GM19468 (cell line): ENCODE measurements around the gene PRSS56.
"Not testable (repeated sequence)": the region's sequence is repeated elsewhere in the genome, so short reads cannot be mapped to it uniquely, and the experiment has no call there.

Experiments
- ATAC-seq: cut with Tn5 transposase; IDR thresholded peaks from one replicate; pipeline ENCODE4 v1.9.1; 2021; ENCODE audit warnings: mild to moderate bottlenecking, moderate library complexity, moderate number of reproducible peaks; ENCODE audit not compliant: unreplicated experiment; ENCODE audit errors: extremely low read depth

Gene PRSS56

DNA sequence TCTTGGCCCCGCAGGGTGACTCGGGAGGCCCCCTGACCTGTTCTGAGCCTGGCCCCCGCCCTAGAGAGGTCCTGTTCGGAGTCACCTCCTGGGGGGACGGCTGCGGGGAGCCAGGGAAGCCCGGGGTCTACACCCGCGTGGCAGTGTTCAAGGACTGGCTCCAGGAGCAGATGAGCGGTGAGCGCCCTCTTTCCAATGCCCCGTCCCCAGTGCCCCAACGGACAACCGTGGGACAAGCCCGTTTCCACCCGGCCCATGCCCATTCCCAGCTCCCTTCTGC, 3.2 kb downstream of the PRSS56 start:
- ATAC-seq = no peak

DNA sequence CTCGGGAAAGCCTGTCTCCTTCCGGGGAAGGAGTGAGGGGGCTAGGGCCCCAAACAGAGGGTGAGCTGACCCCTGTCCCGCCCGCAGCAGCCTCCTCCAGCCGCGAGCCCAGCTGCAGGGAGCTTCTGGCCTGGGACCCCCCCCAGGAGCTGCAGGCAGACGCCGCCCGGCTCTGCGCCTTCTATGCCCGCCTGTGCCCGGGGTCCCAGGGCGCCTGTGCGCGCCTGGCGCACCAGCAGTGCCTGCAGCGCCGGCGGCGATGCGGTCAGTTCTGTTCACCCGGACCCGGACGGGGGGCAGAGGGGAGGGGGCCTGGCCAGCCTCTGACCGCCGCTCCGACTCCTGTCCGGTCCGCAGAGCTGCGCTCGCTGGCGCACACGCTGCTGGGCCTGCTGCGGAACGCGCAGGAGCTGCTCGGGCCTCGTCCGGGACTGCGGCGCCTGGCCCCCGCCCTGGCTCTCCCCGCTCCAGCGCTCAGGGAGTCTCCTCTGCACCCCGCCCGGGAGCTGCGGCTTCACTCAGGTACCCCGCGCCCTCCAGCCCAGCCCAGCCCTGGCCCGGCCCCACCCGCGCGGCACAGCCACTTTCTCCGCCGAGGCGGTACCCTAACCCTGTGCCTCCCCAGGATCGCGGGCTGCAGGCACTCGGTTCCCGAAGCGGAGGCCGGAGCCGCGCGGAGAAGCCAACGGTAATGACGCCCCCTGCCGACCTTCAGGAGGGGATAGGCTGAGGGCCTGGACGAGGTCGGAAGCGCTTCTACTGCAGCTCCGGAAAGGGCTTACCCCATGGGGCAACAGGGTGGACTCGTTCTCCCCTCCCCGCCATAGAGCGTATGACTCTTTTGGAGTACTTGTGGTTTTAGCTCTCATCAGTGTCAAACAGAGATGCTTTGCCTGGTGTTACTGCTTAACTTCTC, 3.8 kb downstream of the PRSS56 start:
- ATAC-seq = no peak

DNA sequence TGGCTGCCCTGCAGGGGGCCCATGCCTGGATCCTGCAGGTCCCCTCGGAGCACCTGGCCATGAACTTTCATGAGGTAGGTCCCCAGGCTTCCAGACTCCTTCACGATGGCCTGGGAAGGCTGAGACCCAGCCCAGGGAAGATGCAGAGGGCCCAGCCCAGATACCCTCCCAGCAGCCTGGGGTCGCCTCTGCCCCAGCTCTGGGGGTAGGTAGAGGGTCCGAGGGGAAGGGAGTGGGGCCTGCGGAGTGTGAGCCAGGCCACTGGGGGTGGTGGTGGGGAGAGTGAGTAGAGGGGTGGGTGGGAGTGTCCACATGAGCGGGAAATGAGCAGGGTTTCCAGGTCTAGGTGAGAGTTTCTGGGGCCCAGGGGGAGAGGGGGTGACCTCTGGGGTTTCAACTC, 4.6 kb downstream of the PRSS56 start:
- no peak for ATAC-seq

DNA sequence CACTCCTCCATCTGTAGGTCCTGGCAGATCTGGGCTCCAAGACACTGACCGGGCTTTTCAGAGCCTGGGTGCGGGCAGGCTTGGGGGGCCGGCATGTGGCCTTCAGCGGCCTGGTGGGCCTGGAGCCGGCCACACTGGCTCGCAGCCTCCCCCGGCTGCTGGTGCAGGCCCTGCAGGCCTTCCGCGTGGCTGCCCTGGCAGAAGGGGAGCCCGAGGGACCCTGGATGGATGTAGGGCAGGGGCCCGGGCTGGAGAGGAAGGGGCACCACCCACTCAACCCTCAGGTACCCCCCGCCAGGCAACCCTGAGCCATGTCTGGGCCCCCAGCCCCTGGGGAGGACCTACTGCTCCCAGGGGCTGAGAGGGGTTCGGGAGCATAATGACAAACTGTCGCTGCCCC, 5.0 kb downstream of the PRSS56 start:
- ATAC-seq = no peak

DNA sequence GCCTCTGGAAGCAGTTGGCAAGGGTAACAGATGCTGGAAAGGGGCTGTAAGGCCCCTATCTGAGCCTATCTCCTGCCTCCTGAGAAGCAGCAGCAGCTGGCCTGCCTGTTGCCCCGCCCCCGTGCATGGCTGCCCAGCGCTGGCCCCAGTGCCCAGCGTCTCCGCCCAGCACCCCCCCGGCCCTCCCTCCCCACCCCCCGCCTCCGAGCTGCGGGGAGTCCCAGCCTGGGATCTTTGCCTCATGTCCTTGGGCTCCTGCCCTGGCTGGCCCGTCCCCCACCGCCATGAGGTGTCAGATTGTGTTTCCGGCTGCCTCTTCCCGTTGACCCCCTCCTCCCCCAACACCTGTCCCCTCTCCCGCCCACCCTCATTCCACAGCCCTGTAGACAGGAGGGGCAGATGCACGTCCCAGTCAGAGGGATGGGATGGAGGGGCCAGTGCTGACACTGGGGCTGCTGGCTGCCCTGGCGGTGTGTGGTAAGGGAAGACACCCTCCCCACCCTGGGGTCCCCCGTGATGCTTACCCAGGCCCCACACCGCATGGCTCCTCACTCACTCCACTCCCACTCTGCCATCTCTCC, 5.7 kb downstream of the PRSS56 start, which contains the start of gene CHRND:
Gene CHRND (plus strand): TSS at position 370 of the 581 bp plus-strand sequence. CDS start 56 bp downstream, at position 426.
- ATAC-seq = no peak

DNA sequence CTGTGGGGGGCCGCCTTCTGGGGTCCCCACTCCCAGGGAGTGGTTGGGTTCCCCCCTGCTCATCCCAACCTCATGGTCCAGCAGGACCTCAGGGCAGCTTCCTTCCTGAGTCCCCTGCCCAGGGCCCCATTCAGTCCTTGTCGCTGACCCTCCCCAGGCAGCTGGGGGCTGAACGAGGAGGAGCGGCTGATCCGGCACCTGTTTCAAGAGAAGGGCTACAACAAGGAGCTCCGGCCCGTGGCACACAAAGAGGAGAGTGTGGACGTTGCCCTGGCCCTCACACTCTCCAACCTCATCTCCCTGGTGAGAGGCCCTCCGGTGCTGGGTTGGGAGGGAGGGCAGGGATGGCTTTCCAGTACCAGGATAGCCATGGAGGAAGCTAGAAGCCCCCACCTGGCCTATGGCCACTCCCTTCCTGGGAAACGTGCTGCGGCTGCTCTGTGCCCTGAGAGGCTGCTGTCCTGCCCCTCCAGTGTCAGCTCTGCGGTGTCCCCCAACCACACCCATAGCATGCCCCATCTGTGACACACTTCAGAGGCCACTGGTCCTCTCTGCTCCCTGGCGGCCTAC, 6.3 kb downstream of the PRSS56 start:
- ATAC-seq = no peak

DNA sequence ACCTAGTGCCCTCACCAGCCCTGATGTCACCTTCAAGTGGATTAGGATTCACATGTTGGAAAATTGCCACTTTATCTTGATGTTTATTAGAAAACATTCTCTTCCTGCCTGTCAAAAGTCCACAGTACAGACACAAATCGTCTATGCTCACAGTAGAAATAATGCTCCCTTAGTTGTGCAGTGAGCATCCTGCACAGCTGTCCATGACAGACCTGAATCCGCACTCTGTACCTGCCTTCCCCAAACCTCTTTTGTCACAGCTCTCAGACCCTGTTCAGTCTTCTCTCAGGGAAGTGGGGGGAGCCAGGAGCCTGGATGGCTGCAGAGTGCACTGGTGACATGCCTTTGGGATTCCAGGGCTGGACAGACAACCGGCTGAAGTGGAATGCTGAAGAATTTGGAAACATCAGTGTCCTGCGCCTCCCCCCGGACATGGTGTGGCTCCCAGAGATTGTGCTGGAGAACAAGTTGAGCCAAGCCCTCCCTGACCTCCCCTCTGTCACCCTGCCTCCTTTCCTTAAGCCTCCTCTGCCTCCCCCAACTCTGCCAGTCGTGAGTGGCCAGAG, 7.8 kb downstream of the PRSS56 start:
- no peak for ATAC-seq

DNA sequence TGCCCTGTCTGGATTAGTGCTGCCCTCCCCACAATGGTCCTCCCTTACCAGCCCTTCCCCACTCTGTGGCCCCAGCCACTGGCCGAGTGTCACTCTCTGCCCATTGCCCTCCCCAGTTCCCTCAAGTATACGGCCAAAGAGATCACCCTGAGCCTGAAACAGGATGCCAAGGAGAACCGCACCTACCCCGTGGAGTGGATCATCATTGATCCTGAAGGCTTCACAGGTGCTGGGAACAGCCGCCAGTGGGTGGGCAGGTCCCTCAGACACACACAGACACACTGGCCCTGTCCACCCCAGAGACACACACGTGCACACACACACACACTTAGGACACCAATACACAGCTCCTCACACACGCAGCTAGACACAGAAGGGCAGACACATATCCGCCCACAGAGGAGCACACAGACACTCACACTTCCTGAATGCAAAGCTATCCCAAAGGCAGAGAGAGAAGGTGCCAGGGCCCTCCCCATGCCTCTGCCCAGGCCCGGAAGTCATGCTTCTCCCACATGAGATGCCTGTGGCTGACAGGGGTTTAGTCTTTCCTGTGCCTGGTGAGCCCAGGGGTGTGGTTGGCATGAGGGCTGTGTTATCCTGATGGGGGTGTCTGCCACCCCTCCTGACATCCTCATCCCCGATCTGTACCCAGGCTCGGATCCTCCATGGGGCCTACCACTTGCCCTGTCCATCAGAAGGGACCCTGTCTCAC, 8.7 kb downstream of the PRSS56 start:
- no peak for ATAC-seq

DNA sequence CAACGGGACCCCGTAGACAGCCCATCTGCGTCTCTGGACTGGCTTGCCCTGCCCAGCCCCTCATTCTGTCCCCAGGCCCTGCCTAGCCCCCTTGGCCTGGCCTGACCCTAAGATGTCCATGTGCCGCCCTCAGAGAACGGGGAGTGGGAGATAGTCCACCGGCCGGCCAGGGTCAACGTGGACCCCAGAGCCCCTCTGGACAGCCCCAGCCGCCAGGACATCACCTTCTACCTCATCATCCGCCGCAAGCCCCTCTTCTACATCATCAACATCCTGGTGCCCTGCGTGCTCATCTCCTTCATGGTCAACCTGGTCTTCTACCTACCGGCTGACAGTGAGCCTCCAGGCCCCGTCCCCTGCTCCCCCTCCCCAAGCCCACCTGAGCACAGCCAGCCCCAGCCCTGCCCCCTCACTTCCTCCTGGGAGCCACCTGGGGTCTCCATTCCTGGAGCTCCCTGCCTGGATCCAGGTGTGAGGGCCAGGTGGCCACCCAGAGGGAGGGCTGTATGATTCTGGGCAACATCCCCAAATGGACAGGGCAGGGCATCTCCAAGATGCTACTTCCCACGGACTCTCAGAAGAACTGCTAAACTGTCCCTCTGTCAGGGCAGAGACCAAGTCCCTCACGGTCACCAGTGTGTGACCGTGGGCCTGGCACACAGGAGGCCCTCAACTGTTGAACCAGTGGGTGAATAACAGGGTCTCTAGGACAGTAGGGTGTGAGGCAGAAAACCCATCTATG, 9.8 kb downstream of the PRSS56 start:
- ATAC-seq = no peak

DNA sequence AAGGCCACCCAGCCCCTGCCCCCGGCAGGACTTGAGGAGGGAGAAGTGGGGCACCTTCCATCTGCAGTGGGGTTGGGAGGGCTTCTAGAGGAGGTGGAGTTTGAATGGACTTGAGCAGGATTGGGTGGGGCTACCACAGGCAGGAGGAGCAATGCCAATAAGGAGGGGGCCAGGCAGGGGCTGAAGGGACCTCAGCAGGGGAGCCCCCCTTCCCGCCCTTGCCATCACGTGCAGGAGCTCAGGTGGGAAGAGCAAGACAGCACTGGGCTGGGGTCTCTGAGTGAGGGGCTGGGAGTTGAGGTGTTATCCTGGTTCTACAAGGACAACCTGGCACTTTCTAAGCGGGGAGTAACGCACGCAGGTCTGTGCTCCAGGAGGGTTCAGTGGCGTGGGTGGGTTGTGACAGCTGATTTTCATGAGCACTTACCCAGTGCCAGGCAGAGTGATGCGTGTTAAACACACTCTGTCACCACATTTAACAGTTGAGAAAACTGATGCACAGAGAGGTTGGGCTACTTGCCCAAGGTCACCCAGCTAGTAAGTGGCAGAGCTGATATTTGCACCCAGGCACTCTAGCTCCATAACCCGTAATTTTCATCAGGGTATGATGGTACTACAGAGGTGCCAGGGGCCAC, 10.6 kb downstream of the PRSS56 start:
- ATAC-seq = no peak

DNA sequence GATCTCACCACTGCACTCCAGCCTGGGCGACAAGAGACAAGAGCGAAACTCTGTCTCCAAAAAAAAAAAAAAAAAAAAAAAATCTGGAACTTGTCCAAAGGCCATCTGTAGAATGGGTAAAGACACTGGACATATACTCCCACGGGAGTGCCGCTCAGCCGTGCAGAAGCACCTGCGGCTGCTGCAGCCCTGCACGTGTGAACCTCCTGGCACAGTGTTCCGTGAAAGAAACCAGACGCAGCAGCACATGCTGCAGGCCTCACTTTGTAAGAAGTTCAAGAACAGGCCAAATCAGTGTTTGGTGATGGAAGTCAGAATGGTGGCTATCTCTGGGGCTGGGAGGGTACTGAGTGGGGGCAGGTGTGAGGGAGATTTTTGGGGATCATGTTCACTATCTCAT, 12.2 kb downstream of the PRSS56 start:
- no peak for ATAC-seq

DNA sequence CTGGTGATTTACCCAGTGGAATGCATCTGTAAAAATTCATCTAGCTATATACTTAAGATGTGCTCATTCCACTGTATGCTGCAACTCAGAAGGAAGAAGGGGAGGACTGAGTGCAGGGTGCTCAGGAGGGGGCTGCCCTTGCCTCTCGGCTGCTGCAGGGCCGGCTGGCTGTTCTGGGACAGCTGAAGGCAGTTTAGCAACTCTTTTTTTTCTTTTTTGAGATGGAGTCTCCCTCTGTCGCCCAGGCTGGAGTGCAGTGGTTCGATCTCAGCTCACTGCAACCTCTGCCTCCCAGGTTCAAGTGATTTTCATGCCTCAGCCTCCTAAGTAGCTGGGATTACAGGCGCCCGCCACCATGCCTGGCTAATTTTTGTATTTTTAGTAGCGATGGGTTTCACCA, 12.6 kb downstream of the PRSS56 start:
- ATAC-seq = not testable (repeated sequence)

DNA sequence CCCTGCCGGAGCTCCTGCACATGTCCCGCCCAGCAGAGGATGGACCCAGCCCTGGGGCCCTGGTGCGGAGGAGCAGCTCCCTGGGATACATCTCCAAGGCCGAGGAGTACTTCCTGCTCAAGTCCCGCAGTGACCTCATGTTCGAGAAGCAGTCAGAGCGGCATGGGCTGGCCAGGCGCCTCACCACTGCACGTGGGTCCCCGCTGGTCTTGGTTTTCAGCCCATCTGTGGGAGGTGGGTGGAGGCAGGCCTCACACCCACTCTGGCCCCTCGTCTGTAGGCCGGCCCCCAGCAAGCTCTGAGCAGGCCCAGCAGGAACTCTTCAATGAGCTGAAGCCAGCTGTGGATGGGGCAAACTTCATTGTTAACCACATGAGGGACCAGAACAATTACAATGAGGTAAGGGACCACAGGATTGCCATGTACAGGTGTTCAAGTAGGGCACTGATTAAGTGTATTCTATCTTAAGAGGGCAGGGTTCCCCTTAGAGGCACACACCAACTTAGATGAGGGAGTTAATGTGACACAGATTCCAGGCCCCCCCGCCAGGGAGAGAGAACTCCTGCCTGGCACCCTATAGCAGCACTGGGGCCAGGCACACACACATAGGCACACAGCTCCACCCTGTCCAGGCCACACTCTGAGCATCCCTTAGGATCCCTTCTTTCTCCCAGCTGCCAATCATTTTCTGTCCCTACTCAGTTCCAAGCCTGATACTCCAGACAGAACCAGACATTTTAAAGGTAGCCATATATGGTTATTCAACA, 13.9 kb downstream of the PRSS56 start:
- ATAC-seq = no peak

DNA sequence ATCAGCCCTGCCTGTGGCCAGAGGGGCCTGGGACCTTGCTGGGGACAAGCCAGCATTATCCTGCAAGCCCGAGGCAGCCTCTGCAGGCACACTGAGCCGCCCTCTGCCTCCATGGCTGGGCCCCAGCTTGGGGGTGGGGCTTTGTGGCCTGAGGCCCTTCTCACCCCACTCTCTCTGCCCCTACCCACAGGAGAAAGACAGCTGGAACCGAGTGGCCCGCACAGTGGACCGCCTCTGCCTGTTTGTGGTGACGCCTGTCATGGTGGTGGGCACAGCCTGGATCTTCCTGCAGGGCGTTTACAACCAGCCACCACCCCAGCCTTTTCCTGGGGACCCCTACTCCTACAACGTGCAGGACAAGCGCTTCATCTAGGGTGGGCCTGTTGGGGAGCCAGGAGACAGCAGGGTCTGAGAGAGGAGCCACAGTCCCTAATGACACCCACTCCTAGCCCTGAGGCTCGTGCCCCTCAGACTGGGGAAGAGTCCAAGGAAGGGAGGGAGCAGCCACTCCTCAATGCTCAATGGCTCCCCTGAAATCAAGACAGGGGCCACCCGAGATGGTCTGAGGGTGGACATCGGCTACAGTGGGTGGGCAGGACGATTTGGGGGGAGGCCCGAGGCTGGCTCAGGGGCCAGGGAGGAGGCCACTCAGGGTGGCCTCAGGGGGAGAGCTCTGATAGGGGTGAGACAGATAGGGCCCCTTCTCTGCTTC, 14.9 kb downstream of the PRSS56 start:
- no peak for ATAC-seq

DNA sequence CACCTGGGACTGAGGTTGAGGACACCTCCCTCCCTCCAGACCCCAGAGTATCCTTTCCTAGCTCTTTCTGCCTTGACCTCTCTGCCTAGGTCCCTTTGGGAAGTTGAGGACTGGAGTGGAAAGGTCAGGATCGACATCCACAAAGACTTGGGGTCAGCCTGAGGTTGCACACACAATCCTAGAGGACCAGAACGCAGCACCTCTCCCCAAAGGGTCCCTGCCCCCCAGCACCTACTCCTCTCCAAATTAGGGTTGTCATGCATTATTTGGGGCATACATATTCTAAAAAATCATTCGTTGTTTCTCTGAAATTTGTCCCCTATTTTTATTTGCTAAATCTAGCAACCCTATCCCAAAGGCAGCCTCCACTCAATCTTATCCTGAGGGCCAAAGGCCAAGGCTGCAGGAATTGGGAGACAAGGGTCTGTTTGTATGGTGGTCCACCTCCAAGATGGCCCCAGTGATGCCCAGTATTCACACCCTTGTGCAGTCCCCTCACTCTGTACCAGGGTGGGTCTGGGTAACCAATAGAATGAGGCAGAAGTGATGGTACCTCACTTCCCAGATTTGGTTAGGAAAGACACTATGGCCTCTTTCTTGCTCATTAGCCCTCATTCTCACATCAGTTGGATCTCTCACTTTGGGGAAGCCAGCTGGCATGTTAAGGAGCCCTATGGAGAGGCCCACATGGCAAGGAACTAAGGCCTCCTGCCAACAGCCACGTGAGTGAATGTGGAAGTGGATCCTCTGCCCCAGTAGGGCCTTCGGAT, 15.8 kb downstream of the PRSS56 start:
- ATAC-seq = no peak

DNA sequence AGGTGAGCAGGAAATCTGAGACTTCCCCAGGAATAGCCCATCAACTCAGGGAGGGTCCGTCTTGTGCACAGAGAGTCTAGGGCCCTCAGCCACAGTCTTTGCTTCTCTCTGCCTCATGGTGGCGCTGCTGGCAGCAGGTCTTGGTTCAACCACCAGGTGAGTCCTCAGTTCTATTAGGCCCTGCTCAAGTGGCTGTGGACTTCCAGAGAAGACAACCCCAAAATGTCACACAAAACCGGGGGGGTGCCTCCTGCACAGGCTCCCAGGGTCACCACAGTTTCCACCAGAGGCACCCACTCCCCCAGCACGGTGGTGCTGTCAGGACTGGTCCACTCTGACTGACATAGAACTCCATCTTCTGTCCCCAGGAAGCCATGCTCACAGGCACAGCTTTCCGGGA, 16.9 kb downstream of the PRSS56 start:
- ATAC-seq = no peak

DNA sequence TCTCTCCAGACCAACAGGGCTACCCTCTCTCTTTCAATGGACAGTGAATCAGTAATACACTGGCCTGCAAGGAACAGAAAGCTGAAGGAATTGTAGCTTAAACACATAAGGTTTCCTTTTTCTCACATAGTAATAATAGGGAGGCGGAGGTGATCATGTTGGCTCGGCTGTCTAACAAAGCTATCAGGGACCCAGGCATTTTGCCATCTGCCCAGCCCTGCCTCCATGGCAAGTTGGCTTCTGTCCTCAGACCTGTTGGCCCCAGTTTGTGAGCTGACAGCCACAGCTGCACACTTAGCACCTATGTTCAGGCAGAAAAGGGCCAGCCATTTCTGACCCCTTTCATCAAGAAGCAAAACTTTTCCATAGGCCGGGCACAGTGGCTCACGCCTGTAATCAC, 17.3 kb downstream of the PRSS56 start:
- ATAC-seq = no peak
